Effector CD4-positive, alpha-beta T cell (primary cell): ENCODE measurements around the gene FBXO34.

Experiments used
- DNase-seq: peaks from one replicate; pipeline ENCODE4 v3.0.0-alpha.2; 2020

Gene FBXO34

GRCh38 chr14:55272387-55272786 lies 1.2 kb downstream of the FBXO34 start:
- no peak for DNase-seq

- no peak for DNase-seq
These were observed 1.7 kb downstream of the FBXO34 start for GRCh38 chr14:55272922-55273321.

- no peak for DNase-seq
These were observed 2.9 kb downstream of the FBXO34 start for GRCh38 chr14:55274146-55274545.

GRCh38 chr14:55274751-55275150 lies 3.5 kb downstream of the FBXO34 start:
- no peak for DNase-seq

- no peak for DNase-seq
These were observed 5.5 kb downstream of the FBXO34 start for GRCh38 chr14:55276736-55277135.

- no peak for DNase-seq
These were observed 6.9 kb downstream of the FBXO34 start for GRCh38 chr14:55277972-55278740.

GRCh38 chr14:55279384-55279783 lies 8.2 kb downstream of the FBXO34 start:
- no peak for DNase-seq

- no peak for DNase-seq
These were observed 10.2 kb downstream of the FBXO34 start for GRCh38 chr14:55281316-55281839.

- DNase-seq = no peak
These were observed 13.9 kb downstream of the FBXO34 start for GRCh38 chr14:55285048-55285652.

- no peak for DNase-seq
These were observed 17.2 kb downstream of the FBXO34 start for GRCh38 chr14:55288439-55288838.

GRCh38 chr14:55291480-55292081 lies 20.4 kb downstream of the FBXO34 start:
- DNase-seq = no peak

GRCh38 chr14:55294603-55295002 lies 23.4 kb downstream of the FBXO34 start:
- DNase-seq = no peak

GRCh38 chr14:55297611-55298499 lies 26.6 kb downstream of the FBXO34 start:
- DNase-seq = no peak

GRCh38 chr14:55298500-55298822 lies 27.2 kb downstream of the FBXO34 start:
- no peak for DNase-seq

- no peak for DNase-seq
These were observed 30.4 kb downstream of the FBXO34 start for GRCh38 chr14:55301437-55302121.

- no peak for DNase-seq
These were observed 31.3 kb downstream of the FBXO34 start for GRCh38 chr14:55302367-55303124.

- DNase-seq = no peak
These were observed 31.9 kb downstream of the FBXO34 start for GRCh38 chr14:55303125-55303499.

- no peak for DNase-seq
These were observed 32.5 kb downstream of the FBXO34 start for GRCh38 chr14:55303691-55304145.

- DNase-seq = no peak
These were observed 35.8 kb downstream of the FBXO34 start for GRCh38 chr14:55306938-55307589.

- no peak for DNase-seq
These were observed 37.9 kb downstream of the FBXO34 start for GRCh38 chr14:55309154-55309553.

- no peak for DNase-seq
These were observed 38.6 kb downstream of the FBXO34 start for GRCh38 chr14:55309761-55310365.
